GM18498 (cell line): ENCODE results near the gene KRTAP5-4.
"Not testable (repeated sequence)": the region's sequence is repeated elsewhere in the genome, so short reads cannot be mapped to it uniquely, and the experiment has no call there.

Experiments
- ATAC-seq: cut with Tn5 transposase; IDR thresholded peaks from one replicate; pipeline ENCODE4 v1.9.1; 2021; ENCODE audit warnings: mild to moderate bottlenecking, moderate library complexity; ENCODE audit not compliant: unreplicated experiment

The KRTAP5-4 gene

DNA sequence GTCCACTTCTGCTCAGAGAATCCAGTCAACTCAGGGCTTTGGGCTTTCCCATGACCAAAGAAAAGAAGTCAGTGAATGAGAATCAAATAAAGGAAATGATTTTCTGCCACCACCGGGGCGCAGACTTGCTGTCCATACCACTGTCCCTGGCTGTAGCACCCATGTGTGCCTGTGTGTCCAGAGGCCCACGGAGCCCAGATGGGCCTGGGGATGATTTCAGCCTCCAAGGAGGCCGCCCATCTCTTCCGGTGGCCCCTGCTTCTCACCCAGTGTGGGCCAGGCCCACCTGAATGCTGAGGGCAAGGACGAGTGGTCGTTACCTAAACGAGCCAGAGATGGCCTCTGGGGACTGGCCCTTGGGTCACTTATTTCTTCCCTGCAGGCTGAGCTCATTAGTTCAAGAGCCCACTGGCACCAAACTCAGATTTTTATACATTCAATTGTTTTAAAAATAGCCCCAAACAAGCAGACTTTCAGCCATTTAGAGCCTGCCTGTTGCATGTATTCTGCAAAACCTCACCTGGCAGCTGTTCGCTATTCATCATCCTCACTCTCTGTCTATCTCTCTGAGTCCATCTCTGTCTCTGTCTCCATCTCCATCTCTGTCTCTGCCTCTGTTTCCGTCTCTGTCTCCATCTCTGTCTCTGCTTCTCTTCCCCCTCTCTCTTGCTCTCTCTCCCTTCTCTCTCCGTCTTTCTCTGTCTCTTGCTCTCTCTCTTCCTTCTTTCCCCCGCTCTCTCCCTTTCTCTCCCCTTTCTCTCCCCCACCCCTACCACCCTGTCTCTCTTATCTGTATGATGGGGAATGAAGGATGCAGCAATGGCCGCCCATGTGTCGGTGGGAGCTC lies 31.8 kb upstream of the KRTAP5-4 start:
- ATAC-seq, result no peak

DNA sequence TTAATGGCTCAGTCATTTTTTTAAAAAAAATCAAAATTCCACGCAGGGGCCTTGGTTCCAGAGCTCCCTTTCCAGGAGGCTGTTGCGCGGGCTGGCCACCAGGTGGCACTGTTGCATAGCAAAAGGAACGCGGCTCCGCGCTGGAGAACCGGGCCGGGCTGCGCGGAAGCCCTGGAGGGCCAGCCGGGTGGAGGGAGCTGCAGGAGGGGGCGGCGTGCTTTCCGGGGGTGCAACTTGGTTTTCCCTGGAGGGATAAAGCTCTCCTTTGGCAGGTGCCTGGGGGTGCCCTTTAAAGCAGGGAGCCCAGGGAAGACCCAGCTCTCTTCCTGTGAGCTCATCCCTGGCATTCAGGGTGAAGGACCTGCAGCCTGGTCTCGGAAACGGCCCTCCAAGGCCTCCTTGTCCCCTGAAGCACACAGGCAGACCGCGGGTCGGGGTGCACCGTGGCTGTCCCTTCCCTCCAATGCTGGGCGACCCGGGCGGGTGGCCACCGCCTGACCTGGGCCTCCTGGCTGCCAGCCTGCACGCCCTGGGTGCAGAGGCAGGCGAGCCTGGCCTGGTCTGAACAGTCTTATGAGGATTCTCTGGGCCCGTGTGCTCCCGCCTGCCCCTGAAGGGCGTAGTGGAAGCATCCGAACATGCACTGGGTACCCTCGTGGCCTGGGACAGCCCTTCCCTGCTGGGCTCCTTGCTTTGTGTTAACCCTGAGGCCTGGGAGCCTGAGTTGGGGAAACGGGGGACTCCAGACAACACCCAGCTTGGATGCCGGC lies 31.0 kb upstream of the KRTAP5-4 start:
- no peak for ATAC-seq

- ATAC-seq, result no peak
Measured at GRCh38 chr11:1652442-1652770, 30.5 kb upstream of the KRTAP5-4 start.

GRCh38 chr11:1652026-1652425 lies 30.1 kb upstream of the KRTAP5-4 start:
- no peak for ATAC-seq

- ATAC-seq, result no peak
Measured at GRCh38 chr11:1651411-1651980, 29.6 kb upstream of the KRTAP5-4 start.

- no peak for ATAC-seq
Measured at GRCh38 chr11:1650918-1651262, 29.0 kb upstream of the KRTAP5-4 start.

- no peak for ATAC-seq
Measured at GRCh38 chr11:1650034-1650917, 28.3 kb upstream of the KRTAP5-4 start.

DNA sequence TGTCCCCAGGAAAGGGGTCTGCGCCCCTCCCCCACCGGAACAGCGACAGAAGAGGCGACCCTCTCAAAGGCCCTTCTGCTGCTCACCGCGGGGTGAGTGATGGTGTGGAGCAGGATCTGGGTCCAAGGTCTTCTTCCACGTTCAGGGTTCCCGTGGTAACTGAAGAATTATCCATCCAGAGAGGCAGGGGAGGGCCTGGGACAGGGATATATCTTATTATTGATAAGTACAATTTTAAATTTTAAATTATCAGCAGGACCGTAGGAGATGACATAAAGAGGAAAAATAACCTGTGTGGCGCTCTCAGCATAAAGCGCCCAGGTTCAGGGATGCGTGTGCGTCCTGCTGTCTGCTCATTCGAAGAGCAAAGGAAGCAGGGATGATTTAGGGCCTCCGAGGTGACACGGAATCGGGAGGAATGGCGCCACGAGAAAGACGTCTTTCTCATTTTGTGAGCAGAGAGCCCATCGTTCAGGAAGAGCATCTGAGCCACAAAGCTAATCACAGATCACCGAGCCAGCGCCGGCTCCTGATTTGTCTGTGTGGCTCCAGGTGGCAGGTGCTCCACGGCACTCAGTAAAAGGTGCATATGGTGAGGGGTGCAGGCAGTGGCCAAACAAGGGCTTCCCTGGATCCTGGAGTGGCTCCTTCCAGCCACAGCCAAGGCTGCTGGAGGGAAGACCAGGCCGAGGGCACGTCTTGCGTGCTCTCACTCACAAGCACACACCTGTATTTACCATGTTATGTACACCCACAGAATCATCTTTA lies 26.9 kb upstream of the KRTAP5-4 start:
- ATAC-seq, result no peak

DNA sequence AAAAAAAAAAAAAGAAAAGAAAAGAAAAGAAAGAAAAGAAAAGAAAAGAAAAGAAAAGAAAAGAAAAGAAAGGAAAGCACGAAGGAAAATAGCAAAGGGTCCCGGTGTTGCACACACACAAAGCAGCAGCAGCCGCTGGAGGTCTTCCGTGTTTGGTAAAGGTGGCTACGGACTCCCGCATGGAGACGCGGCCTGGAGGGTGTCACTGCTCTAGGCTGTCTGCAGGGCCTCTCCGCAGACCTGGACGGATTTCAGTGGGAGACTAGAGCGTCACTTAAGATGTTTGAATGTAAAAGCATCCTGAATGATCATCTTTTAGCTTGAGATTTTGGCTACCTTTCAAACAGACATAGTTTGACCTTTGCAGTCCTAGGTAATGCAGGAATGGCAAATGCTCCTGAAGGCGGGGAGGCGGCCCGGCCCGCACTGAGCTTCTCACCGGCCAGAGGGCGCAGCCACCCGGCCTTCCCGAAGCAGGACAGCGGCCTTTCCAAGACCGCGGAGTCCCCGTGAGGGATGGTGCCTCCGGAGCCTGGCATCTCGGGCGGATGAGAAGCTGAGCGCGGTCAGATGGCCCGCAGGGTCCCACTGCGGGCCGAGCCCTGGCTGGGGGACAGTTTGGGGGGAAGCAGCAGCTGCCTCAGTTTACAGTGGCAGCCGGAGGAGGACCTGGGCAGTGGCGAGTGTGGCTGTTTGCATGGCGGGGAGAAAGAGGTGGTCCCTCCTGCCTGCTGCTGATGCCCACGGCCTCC lies 26.1 kb upstream of the KRTAP5-4 start:
- ATAC-seq, result no peak

- not testable (repeated sequence) for ATAC-seq
Measured at GRCh38 chr11:1646540-1646939, 24.6 kb upstream of the KRTAP5-4 start.

- no peak for ATAC-seq
Measured at GRCh38 chr11:1645357-1645821, 23.5 kb upstream of the KRTAP5-4 start.

DNA sequence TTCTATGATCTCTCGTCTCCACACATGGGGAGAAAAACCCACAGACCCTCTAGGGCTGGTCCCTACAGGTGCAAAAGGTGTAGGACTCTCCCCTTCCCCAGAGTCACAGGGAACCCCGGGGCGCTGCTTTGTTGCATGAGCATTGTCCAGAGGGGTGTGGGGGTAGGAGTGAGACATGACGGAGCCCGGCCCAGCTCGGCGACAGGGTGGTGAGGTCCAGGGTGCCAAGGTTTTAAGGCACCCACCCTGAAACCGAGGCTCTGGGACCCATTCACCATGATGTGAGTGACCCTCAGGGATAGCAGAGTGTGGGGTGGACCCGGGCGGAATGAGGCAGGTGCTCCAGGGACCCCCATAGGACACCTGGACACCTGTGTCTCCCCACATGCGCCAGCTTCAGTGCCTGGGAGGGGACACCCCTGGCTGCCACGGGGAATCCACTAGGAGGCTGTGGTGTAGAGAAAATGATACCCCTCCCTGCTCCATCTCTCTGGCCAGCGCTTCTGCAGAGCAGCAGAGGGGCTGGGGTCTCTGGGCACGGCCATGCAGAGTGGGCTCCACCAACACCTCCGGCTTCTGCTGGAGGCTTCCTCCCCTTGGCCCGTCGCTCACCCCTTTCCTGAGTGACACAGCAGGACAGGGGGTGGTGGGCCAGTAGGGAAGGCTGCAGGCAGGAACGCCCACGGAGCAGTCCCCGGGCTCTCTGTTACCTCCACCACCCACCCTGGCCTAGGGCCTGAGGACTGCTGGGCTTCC lies 22.8 kb upstream of the KRTAP5-4 start:
- no peak for ATAC-seq

DNA sequence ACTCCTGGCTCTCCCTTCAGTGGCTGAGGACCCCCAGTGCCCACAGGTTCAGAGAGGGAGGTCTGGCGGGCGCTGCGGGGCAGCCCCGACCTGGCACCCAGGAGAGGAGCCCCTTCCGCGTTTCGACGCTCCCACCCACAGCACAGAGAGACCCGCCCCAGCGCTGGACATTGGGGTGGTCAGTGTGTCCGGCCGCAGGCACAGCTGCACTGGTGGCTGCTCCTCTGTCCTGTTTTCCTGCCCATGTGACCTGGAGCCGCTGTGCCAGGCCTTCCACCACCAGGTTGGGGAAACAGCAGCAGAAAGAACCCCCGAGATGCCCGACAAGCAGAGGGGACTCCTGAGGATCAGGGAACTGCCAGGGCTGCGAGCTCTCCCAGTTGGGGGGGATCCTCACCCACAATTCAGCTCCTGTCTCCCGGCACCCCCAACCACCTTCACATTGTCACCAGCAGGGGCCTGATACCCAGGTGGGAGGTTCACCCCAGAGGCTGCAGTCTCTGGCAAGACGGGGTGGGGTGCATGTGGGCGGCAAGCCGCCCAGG lies 21.3 kb upstream of the KRTAP5-4 start:
- no peak for ATAC-seq

GRCh38 chr11:1642288-1643145 lies 20.6 kb upstream of the KRTAP5-4 start:
- ATAC-seq, result no peak

- no peak for ATAC-seq
Measured at GRCh38 chr11:1641096-1641495, 19.2 kb upstream of the KRTAP5-4 start.

DNA sequence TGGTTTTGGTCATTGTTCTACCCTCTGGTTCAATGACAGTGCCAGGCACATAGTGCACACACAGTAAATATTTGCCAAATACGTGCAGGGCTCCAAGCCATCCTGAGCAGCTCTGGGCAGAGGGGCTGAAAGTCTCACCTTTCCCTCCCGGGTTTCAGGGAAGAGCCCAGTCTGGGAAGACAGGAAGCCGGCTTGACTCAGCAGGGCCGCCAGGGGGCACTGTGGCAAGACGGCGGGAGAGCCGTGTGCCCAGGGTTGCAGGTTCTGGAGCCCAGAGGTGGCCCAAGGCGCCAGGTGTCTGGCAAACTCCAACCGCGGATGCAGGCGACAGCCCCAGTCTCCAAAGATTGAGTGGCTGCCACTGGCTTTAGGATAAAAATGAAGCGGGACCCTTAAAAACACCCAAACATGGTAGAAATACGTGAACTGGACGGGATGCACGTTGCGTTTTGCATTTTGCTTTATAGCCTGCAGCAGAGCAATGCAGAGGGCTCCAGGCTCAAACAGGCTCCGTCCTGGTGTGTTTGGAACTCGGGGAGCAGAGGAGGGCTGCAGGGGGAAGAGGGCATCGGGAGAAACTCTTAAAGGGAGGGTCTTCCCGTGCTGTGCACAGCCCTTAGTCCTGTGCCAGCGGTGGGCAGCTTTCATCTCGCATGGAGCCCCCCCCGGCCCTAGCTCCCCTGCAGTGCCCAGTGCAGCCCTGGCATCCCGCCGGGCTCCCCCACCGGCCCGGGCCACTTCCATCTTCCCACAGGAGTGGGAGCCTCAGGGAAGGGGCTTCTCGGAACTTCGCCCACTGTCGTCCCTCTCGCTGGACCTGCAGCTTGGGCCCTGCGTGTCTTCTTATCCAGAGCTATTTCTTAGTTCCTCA lies 18.4 kb upstream of the KRTAP5-4 start:
- ATAC-seq, result no peak

DNA sequence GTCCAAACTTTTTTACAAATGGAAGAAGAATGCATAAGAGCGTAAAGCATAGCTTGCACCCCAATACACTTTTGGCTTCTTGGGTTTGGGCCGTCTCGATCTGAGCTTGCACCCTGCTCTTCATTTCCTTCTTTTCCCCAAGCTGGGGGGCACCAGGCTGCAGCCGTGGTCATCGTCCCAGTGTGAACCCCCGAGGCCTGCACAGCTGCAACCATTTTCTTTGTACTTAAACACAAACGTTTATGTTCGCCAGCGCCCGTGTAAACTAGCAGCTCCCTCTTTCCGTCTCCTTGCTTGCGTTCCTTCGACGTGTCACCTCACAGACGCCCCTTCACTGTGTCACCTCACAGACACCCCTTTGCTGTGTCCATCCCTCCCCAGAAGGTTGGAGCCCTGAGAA lies 17.7 kb upstream of the KRTAP5-4 start:
- ATAC-seq, result no peak
